ENCODE data around the gene PIAS4.

Gene PIAS4

GRCh38 chr19:4023600-4024398, 16.3 kb downstream of the PIAS4 start:
- DNase-seq (ENCODE audit: low spot score), result no peak

- no peak for DNase-seq (ENCODE audit: low spot score)
These were observed 17.8 kb downstream of the PIAS4 start for GRCh38 chr19:4025317-4025716.

GRCh38 chr19:4027146-4027545, 19.6 kb downstream of the PIAS4 start:
- no peak for DNase-seq (ENCODE audit: low spot score)

GRCh38 chr19:4028334-4029246, 21.1 kb downstream of the PIAS4 start:
- DNase-seq (ENCODE audit: low spot score), result no peak

- no peak for DNase-seq (ENCODE audit: low spot score)
These were observed 21.7 kb downstream of the PIAS4 start for GRCh38 chr19:4029247-4029614.

- no peak for DNase-seq (ENCODE audit: low spot score)
These were observed 23.0 kb downstream of the PIAS4 start for GRCh38 chr19:4030552-4030951.

GRCh38 chr19:4030981-4031380, 23.4 kb downstream of the PIAS4 start:
- DNase-seq (ENCODE audit: low spot score), result no peak

GRCh38 chr19:4031420-4031819, 23.9 kb downstream of the PIAS4 start:
- no peak for DNase-seq (ENCODE audit: low spot score)

- DNase-seq (ENCODE audit: low spot score), result no peak
These were observed 24.9 kb downstream of the PIAS4 start for GRCh38 chr19:4032436-4032835.

GRCh38 chr19:4033028-4033956, 25.8 kb downstream of the PIAS4 start:
- no peak for DNase-seq (ENCODE audit: low spot score)

- no peak for DNase-seq (ENCODE audit: low spot score)
These were observed 26.8 kb downstream of the PIAS4 start for GRCh38 chr19:4034048-4035017.

GRCh38 chr19:4035018-4035566, 27.6 kb downstream of the PIAS4 start:
- no peak for DNase-seq (ENCODE audit: low spot score)

GRCh38 chr19:4035582-4035981, 28.0 kb downstream of the PIAS4 start:
- no peak for DNase-seq (ENCODE audit: low spot score)

- DNase-seq (ENCODE audit: low spot score), result no peak
These were observed 29.2 kb downstream of the PIAS4 start for GRCh38 chr19:4036576-4037300.

GRCh38 chr19:4037301-4037949, 29.9 kb downstream of the PIAS4 start:
- no peak for DNase-seq (ENCODE audit: low spot score)

GRCh38 chr19:4038057-4038456, 30.5 kb downstream of the PIAS4 start:
- no peak for DNase-seq (ENCODE audit: low spot score)

GRCh38 chr19:4038661-4039423, 31.3 kb downstream of the PIAS4 start:
- DNase-seq (ENCODE audit: low spot score), result no peak

- DNase-seq (ENCODE audit: low spot score), result no peak
These were observed 34.7 kb downstream of the PIAS4 start for GRCh38 chr19:4042064-4042730.
